Measurements from ENCODE around the gene LNP1. TPM values are rescaled to one million over a fixed set of nuclear protein-coding genes. Genes with fewer than 3 reads are reported as not detected.

The LNP1 gene
- total RNA-seq, 1 donor from 2014 or later = 2.4 TPM

DNA sequence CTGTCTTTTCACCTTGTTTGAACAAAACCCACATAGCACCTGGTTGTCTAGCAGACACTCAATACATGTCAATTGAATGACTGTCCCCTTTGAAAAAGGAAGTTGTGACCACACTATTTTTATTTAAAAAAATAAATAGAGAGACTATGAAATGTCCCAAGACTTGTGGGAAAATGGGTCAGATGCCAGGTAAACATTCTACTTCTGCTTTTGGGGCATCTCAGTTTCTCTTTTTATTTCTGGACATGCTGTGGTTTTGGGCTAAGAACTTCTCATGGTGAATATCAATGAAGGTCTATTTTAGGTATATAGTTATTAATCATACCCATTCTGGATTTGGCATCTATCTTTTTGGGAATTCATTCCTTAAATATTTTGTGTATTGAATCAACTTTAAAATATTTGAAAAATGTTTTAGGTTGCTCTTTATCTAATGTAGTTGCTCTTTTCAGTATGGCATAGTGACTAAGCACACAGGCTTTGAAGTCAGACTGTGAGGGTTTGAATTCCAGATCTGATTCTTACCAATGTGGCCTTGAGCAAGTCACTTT lies 95.4 kb downstream of the LNP1 start:
- Mint-ChIP-seq H3K4me3 (no peak overlapping the region), H3K36me3 (ENCODE audit: low read depth) (no peaks in the 10 kb centered on the region), H3K9me3 (no peaks in the 10 kb centered on the region), H3K27me3 (peaks cover 17% of the 10 kb centered on the region), H3K4me1 (peaks cover 20% of the 10 kb centered on the region), H3K27ac (no peak overlapping the region)
- TF ChIP-seq, protein P1, sequence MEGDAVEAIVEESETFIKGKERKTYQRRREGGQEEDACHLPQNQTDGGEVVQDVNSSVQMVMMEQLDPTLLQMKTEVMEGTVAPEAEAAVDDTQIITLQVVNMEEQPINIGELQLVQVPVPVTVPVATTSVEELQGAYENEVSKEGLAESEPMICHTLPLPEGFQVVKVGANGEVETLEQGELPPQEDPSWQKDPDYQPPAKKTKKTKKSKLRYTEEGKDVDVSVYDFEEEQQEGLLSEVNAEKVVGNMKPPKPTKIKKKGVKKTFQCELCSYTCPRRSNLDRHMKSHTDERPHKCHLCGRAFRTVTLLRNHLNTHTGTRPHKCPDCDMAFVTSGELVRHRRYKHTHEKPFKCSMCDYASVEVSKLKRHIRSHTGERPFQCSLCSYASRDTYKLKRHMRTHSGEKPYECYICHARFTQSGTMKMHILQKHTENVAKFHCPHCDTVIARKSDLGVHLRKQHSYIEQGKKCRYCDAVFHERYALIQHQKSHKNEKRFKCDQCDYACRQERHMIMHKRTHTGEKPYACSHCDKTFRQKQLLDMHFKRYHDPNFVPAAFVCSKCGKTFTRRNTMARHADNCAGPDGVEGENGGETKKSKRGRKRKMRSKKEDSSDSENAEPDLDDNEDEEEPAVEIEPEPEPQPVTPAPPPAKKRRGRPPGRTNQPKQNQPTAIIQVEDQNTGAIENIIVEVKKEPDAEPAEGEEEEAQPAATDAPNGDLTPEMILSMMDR (IDR thresholded peaks at IDR 0.05) = no peak
- ChIA-PET CTCF (no interaction called here), POLR2A (no interaction called here)
- intact Hi-C loops (cut with micrococcal nuclease) = no loop called here
- DNase-seq = no peak
- ATAC-seq (ENCODE audit: low read depth) = no peak

DNA sequence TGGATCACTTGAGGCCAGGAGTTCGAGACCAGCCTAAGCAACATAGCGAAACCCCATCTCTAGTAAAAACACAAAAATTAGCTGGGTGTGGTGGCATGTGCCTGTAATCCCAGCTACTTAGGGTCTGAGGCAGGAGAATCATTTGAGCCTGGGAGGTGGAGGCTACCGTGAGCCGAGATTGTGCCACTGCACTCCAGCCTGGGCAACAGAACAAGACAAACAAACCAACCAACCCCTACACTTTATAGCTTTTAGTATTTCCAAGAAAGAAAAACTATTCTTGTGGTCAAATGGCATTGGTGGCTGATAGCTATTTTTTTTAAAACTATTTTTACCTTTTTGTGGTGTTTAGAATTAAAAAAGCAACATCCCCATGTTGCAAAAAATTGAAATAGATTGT lies 98.3 kb downstream of the LNP1 start:
- DNase-seq = no peak
- intact Hi-C loops (cut with micrococcal nuclease) = no loop called here
- ChIA-PET POLR2A (no interaction called here), CTCF (no interaction called here)
- TF ChIP-seq, protein P1 (IDR thresholded peaks at IDR 0.05) = no peak
- no peak for ATAC-seq (ENCODE audit: low read depth)
- H3K4me3 Mint-ChIP-seq = no peak overlapping the region
- peaks cover 8% of the 10 kb centered on the region for H3K4me1 Mint-ChIP-seq
- H3K36me3 Mint-ChIP-seq (ENCODE audit: low read depth) = no peaks in the 10 kb centered on the region
- H3K9me3 Mint-ChIP-seq = no peaks in the 10 kb centered on the region
- no peak overlapping the region for H3K27ac Mint-ChIP-seq
- peaks cover 18% of the 10 kb centered on the region for H3K27me3 Mint-ChIP-seq

- Mint-ChIP-seq H3K9me3 (no peaks in the 10 kb centered on the region), H3K27ac (no peak overlapping the region), H3K4me3 (no peak overlapping the region), H3K36me3 (ENCODE audit: low read depth) (no peaks in the 10 kb centered on the region), H3K27me3 (peaks cover 18% of the 10 kb centered on the region), H3K4me1 (peaks cover 8% of the 10 kb centered on the region)
- DNase-seq (no peak), ATAC-seq (ENCODE audit: low read depth) (no peak)
- intact Hi-C loops (cut with micrococcal nuclease) = no loop called here
- TF ChIP-seq, protein P1 (IDR thresholded peaks at IDR 0.05) = no peak
- ChIA-PET CTCF (no interaction called here), POLR2A (no interaction called here)
Measured at GRCh38 chr3:100500320-100500880, 99.1 kb downstream of the LNP1 start.

DNA sequence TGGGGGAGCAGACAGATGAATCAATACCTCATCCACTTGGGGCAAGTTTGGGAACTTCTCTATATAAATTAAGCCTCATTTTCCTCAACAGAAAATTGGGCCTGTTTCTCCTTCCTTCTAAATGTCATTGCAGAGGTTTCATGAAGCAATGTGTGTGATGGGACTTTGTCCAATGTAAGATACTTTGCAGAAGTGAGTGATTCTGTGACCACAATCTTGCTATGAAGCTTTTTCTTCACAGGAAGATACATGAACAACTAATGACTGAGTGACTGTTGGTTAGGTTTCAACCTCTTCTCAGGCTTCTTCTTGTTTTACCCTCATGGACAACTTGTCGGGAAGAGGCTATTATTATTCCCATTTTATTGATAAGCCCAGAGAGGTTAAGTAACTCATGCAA lies 102.1 kb downstream of the LNP1 start:
- TF ChIP-seq, protein P1 (IDR thresholded peaks at IDR 0.05) = no peak
- DNase-seq (no peak), ATAC-seq (ENCODE audit: low read depth) (no peak)
- no peaks in the 10 kb centered on the region for H3K9me3 Mint-ChIP-seq
- POLR2A ChIA-PET = no interaction called here
- H3K4me3 Mint-ChIP-seq = no peak overlapping the region
- H3K27ac Mint-ChIP-seq = no peak overlapping the region
- intact Hi-C loops (cut with micrococcal nuclease) = no loop called here
- H3K4me1 Mint-ChIP-seq = no peaks in the 10 kb centered on the region
- peaks cover 26% of the 10 kb centered on the region for H3K27me3 Mint-ChIP-seq
- CTCF ChIA-PET = no interaction called here
- H3K36me3 Mint-ChIP-seq (ENCODE audit: low read depth) = no peaks in the 10 kb centered on the region

Other genes starting within 250 kb of the LNP1 start
- gene TBC1D23, start 140.5 kb upstream of the LNP1 start, total RNA-seq = 27.2 and 27.7 TPM in 2 replicates
- gene NIT2, start 66.8 kb upstream of the LNP1 start, total RNA-seq = 52.0 and 55.6 TPM in 2 replicates
- 34.5 and 37.3 TPM in 2 replicates for gene TOMM70, start 450 bp upstream of the LNP1 start, total RNA-seq
- gene TMEM45A, start 91.1 kb downstream of the LNP1 start, total RNA-seq = 0.10 and 0.13 TPM in 2 replicates
- gene ADGRG7, start 208.1 kb downstream of the LNP1 start, total RNA-seq = not detected in 2 replicates

Data from activated B cell treated with CpG ODN at 0.5 μM for 24 hours (primary cell).